ENCODE measurements around the gene TMEM131. TPM values are rescaled to one million over a fixed set of nuclear protein-coding genes. Genes with fewer than 3 reads are reported as not detected.
A peak's percentile ranks its signal among the peaks of the same experiment; 100 is the strongest.

The TMEM131 gene
- polyA plus RNA-seq, 3 donors: 7.0 to 23.6 (median 8.2) TPM

DNA sequence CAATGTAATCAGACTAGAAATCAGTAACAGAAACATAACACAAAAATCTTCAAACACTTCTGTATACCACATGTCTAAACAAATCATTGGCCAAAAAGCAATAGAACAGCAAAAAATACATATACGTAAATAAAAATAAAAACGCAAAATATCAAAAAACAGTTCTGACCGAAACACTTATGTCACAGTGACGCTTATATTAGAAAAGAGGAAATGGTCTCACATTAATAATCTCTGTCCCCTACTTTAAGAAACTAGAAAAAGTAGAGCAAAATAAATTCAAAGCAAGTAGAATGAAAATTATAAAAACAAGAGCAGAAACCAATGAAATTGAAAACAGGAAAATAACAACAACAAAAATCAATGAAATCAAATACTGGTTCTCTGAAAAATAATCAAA lies 41.9 kb downstream of the TMEM131 start:
- WGBS (ENCODE audit: insufficient coverage): no CpG with 5 or more reads among the region's 4 CpGs
- no peaks in the 10 kb centered on the region for H3K36me3 ChIP-seq (replicated peaks in 1 of 2; ENCODE audit: control insufficient read depth in 1 of 2, insufficient read depth in 2 of 2, low read length in 2 of 2)
- H3K9me3 ChIP-seq (replicated peaks in 1 of 2; ENCODE audit: control insufficient read depth in 1 of 2, insufficient read depth in 1 of 2, low read length in 2 of 2): no peaks in the 10 kb centered on the region
- H3K27ac Mint-ChIP-seq: peak overlapping the region in 5 of 7 donors; percentile 1 to 48 (median 36)
- H3K9ac ChIP-seq (ENCODE audit: insufficient read depth, low read length, poor library complexity, severe bottlenecking): no peak overlapping the region
- H3K4me1 Mint-ChIP-seq: peaks cover 48% of the 10 kb centered on the region
- peaks cover 10 to 20% of the 10 kb centered on the region in 2 donors for H3K4me1 ChIP-seq (ENCODE audit: control insufficient read depth in 1 of 2, insufficient read depth in 2 of 2, low read length in 2 of 2)
- H3K79me2 ChIP-seq (ENCODE audit: insufficient read depth, low read length): peaks cover 100% of the 10 kb centered on the region
- no peak overlapping the region for H3K4me3 ChIP-seq (replicated peaks in 1 of 3; ENCODE audit: low read depth in 2 of 3, low read length in 3 of 3)
- peak overlapping the region in 1 of 2 donors; percentile 24 for H3K27ac ChIP-seq (ENCODE audit: low read depth in 1 of 2, low read length in 2 of 2)
- no peaks in the 10 kb centered on the region for H3K9me3 Mint-ChIP-seq
- H2AFZ ChIP-seq (ENCODE audit: insufficient read depth, low read depth, low read length, poor library complexity, severe bottlenecking): no peak overlapping the region
- peak in 1 of 3 donors; percentile 9 for DNase-seq
- TF ChIP-seq, protein P1, sequence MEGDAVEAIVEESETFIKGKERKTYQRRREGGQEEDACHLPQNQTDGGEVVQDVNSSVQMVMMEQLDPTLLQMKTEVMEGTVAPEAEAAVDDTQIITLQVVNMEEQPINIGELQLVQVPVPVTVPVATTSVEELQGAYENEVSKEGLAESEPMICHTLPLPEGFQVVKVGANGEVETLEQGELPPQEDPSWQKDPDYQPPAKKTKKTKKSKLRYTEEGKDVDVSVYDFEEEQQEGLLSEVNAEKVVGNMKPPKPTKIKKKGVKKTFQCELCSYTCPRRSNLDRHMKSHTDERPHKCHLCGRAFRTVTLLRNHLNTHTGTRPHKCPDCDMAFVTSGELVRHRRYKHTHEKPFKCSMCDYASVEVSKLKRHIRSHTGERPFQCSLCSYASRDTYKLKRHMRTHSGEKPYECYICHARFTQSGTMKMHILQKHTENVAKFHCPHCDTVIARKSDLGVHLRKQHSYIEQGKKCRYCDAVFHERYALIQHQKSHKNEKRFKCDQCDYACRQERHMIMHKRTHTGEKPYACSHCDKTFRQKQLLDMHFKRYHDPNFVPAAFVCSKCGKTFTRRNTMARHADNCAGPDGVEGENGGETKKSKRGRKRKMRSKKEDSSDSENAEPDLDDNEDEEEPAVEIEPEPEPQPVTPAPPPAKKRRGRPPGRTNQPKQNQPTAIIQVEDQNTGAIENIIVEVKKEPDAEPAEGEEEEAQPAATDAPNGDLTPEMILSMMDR (IDR thresholded peaks at IDR 0.05): no peak
- no peaks in the 10 kb centered on the region for H3K27me3 ChIP-seq (ENCODE audit: control insufficient read depth in 2 of 2, insufficient read depth in 2 of 2, low read length in 2 of 2)
- H3K4me3 Mint-ChIP-seq: peak overlapping the region in 1 of 2 donors; percentile 52
- peaks cover 98% of the 10 kb centered on the region for H4K20me1 ChIP-seq (ENCODE audit: insufficient read depth, low read length)
- peak overlapping the region; percentile 12 for H3K4me2 ChIP-seq (replicated peaks; ENCODE audit: extremely low read depth, low read length, poor library complexity, severe bottlenecking)
- intact Hi-C loops (cut with micrococcal nuclease): no loop called here
- no peaks in the 10 kb centered on the region for H3K27me3 Mint-ChIP-seq (ENCODE audit: low read depth in 3 of 3)
- H3K36me3 Mint-ChIP-seq: peaks cover under 1 to 8% of the 10 kb centered on the region in 2 donors

DNA sequence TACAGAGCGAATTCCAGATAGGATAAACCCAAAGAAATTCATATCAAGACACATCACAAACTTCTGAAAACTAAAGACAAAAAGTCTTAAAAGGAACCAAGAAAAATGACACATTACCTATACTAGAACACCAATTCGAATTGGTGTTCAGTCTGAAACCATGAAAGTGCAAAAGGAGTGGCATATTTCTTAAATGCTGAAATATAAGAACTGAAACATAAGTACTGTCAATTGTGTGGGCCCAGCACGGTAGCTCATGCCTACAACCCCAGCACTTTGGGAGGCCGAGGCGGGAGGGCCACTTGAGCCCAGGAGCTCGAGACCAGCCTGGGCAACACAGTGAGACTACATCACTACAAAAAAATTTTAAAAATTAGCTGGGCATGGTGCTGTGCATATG lies 43.4 kb downstream of the TMEM131 start:
- intact Hi-C loops (cut with micrococcal nuclease): no loop called here
- no peaks in the 10 kb centered on the region for H3K27me3 Mint-ChIP-seq (ENCODE audit: low read depth in 3 of 3)
- H3K4me2 ChIP-seq (replicated peaks; ENCODE audit: extremely low read depth, low read length, poor library complexity, severe bottlenecking): no peak overlapping the region

More for the DNA sequence above, 43.4 kb downstream of the TMEM131 start:
- H3K79me2 ChIP-seq (ENCODE audit: insufficient read depth, low read length): peaks cover 99% of the 10 kb centered on the region
- H3K4me3 ChIP-seq (replicated peaks in 1 of 3; ENCODE audit: low read depth in 2 of 3, low read length in 3 of 3): no peak overlapping the region
- no peak for DNase-seq
- TF ChIP-seq, protein P1 (IDR thresholded peaks at IDR 0.05): no peak
- peaks cover 0 to 11% of the 10 kb centered on the region in 2 donors for H3K36me3 Mint-ChIP-seq
- peak overlapping the region in 3 of 7 donors; percentile 5 to 57 (median 14) for H3K27ac Mint-ChIP-seq
- WGBS (ENCODE audit: insufficient coverage): no CpG with 5 or more reads among the region's 6 CpGs
- no peak overlapping the region for H3K9ac ChIP-seq (ENCODE audit: insufficient read depth, low read length, poor library complexity, severe bottlenecking)
- H3K9me3 Mint-ChIP-seq: no peaks in the 10 kb centered on the region
- no peak overlapping the region for H3K27ac ChIP-seq (ENCODE audit: low read depth in 1 of 2, low read length in 2 of 2)
- H4K20me1 ChIP-seq (ENCODE audit: insufficient read depth, low read length): peaks cover 98% of the 10 kb centered on the region
- no peaks in the 10 kb centered on the region for H3K27me3 ChIP-seq (ENCODE audit: control insufficient read depth in 2 of 2, insufficient read depth in 2 of 2, low read length in 2 of 2)
- peaks cover 46% of the 10 kb centered on the region for H3K4me1 Mint-ChIP-seq
- no peaks in the 10 kb centered on the region for H3K36me3 ChIP-seq (replicated peaks in 1 of 2; ENCODE audit: control insufficient read depth in 1 of 2, insufficient read depth in 2 of 2, low read length in 2 of 2)
- H3K9me3 ChIP-seq (replicated peaks in 1 of 2; ENCODE audit: control insufficient read depth in 1 of 2, insufficient read depth in 1 of 2, low read length in 2 of 2): no peaks in the 10 kb centered on the region
- no peak overlapping the region for H3K4me3 Mint-ChIP-seq
- peaks cover 15 to 27% of the 10 kb centered on the region in 2 donors for H3K4me1 ChIP-seq (ENCODE audit: control insufficient read depth in 1 of 2, insufficient read depth in 2 of 2, low read length in 2 of 2)
- H2AFZ ChIP-seq (ENCODE audit: insufficient read depth, low read depth, low read length, poor library complexity, severe bottlenecking): no peak overlapping the region
